ENCODE results near the gene SLC35G1. TPM values are rescaled to one million over a fixed set of nuclear protein-coding genes. Genes with fewer than 3 reads are reported as not detected.

Gene SLC35G1, protein sequence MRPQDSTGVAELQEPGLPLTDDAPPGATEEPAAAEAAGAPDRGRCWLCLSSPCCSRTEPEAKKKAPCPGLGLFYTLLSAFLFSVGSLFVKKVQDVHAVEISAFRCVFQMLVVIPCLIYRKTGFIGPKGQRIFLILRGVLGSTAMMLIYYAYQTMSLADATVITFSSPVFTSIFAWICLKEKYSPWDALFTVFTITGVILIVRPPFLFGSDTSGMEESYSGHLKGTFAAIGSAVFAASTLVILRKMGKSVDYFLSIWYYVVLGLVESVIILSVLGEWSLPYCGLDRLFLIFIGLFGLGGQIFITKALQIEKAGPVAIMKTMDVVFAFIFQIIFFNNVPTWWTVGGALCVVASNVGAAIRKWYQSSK
- total RNA-seq = 3.2 and 3.6 TPM in 2 replicates

DNA sequence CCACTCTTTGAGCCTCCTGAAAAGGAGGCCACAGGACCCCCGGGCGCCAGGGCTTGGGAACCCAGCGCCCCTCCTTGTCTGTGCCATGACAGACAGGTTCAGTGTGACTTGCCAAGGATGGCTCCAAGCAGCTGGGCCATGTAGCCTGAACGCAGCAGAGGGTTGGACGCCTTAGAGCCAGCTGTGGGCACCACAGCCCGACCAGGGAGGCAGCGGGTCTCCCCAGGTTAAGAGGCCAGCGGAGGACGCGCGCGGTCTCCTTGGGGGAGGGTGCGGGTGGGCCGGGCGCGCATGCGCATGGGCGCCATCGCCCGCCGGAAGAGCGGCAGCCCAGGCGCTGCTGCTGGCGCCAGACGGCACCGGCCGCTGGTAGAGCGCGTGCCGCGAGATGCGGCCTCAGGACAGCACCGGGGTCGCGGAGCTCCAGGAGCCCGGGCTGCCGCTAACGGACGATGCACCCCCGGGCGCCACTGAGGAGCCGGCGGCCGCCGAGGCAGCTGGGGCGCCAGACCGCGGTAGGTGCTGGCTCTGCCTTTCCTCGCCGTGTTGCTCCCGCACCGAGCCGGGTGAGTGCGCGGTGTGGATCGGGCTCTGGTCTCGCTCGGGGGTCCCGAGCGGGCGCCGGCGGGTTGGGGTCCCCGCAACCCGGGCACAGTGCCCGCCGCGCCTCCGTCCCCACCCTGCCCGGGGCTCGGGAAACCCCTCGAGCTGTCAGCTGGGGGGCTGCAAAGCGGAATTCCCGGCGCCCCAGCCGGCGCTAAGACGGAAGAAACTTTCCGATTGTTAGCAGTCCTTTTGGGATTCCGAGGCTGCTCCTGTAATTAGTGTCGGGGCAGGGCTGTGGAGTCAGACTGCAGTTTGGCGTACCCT lies at the start of gene SLC35G1:
TSS of gene SLC35G1 (plus strand) at position 333 of the 870 bp plus-strand sequence. CDS start at position 389, 56 bp downstream.

Other genes with a start within 250 kb of the SLC35G1 start
- gene FRA10AC1, start 191.4 kb upstream of the SLC35G1 start, total RNA-seq = 3.1 and 3.2 TPM in 2 replicates
- not detected in 2 replicates for gene LGI1, start 136.0 kb upstream of the SLC35G1 start, total RNA-seq
- 3.2 and 4.3 TPM in 2 replicates for gene PLCE1, start 100.0 kb downstream of the SLC35G1 start, total RNA-seq

Measured in cardiac atrium fibroblast (primary cell).